ENCODE results near the gene KCNAB1. TPM values are rescaled to one million over a fixed set of nuclear protein-coding genes. Genes with fewer than 3 reads are reported as not detected.

KCNAB1 gene
- total and polyA plus RNA-seq, 2 donors (not counting 1 experiment from before 2014, with no cell fraction given) = not detected

GRCh38 chr3:156300371-156300770 lies 180.0 kb downstream of the KCNAB1 start:
- H3K9me3 Mint-ChIP-seq (ENCODE audit: insufficient read depth) = no peaks in the 10 kb centered on the region
- ChIA-PET CTCF (no interaction called here), POLR2A (no interaction called here)
- Histone ChIP-seq H4K20me1 (ENCODE audit: control insufficient read depth, insufficient read depth, low read length, poor library complexity, severe bottlenecking) (no peaks in the 10 kb centered on the region), H3K27me3 (replicated peaks in 1 of 4; ENCODE audit: control extremely low read depth in 1 of 4, control insufficient read depth in 3 of 4, insufficient read depth in 4 of 4, low read length in 3 of 4) (no peaks in the 10 kb centered on the region), H3K9me3 (ENCODE audit: control extremely low read depth in 1 of 3, control insufficient read depth in 2 of 3, insufficient read depth in 1 of 3, low read length in 2 of 3) (no peaks in the 10 kb centered on the region), H3K9ac (ENCODE audit: low read length) (no peak overlapping the region), H3K4me2 (replicated peaks; ENCODE audit: low read depth, low read length, poor library complexity, severe bottlenecking) (no peak overlapping the region), H3K79me2 (ENCODE audit: control insufficient read depth, insufficient read depth, low read length) (no peaks in the 10 kb centered on the region), H3K27ac (ENCODE audit: low read length in 2 of 2) (no peak overlapping the region), H3K36me3 (replicated peaks in 1 of 2; ENCODE audit: control extremely low read depth in 1 of 2, control insufficient read depth in 1 of 2, extremely low read depth in 1 of 2, insufficient read depth in 2 of 2, low read length in 1 of 2) (no peaks in the 10 kb centered on the region), H3K4me3 (ENCODE audit: control extremely low read depth in 1 of 5, extremely low read depth in 1 of 5, insufficient read depth in 1 of 5, low read depth in 2 of 5, low read length in 4 of 5) (no peak overlapping the region), H2AFZ (ENCODE audit: insufficient read depth, low read depth, low read length, poor library complexity, severe bottlenecking) (no peak overlapping the region), H3K4me1 (ENCODE audit: control insufficient read depth in 2 of 2, insufficient read depth in 2 of 2, low read length in 2 of 2) (no peaks in the 10 kb centered on the region)
- WGBS (ENCODE audit: insufficient coverage) = 100% methylated on average over 1 of the region's 3 CpGs
- H3K27ac Mint-ChIP-seq = no peak overlapping the region
- intact Hi-C loops (cut with micrococcal nuclease) = no loop called here
- TF ChIP-seq EZH2 (IDR thresholded peaks at IDR 0.05; ENCODE audit: borderline replicate concordance, insufficient read depth, low read depth, low read length, poor library complexity, severe bottlenecking) (no peak), CTCF (IDR thresholded peaks at IDR 0.05) (no peak)
- no peak overlapping the region for H3K4me3 Mint-ChIP-seq
- ATAC-seq (ENCODE audit: low read depth) (no peak), DNase-seq (no peak)
- H3K4me1 Mint-ChIP-seq = no peaks in the 10 kb centered on the region
- H3K27me3 Mint-ChIP-seq = peaks cover 25% of the 10 kb centered on the region

GRCh38 chr3:156300929-156301840 lies 180.8 kb downstream of the KCNAB1 start:
- CTCF ChIA-PET = interaction anchor here (0.6 kb wide), 1 partner anchor 209 kb away, joined by 3 read pairs; no protein-coding TSS in a partner anchor
- H4K20me1 ChIP-seq (ENCODE audit: control insufficient read depth, insufficient read depth, low read length, poor library complexity, severe bottlenecking) = no peaks in the 10 kb centered on the region
- POLR2A ChIA-PET = no interaction called here
- intact Hi-C loops (cut with micrococcal nuclease) = no loop called here
- TF ChIP-seq CTCF (IDR thresholded peaks at IDR 0.05) (no peak), EZH2 (IDR thresholded peaks at IDR 0.05; ENCODE audit: borderline replicate concordance, insufficient read depth, low read depth, low read length, poor library complexity, severe bottlenecking) (no peak)
- ATAC-seq (ENCODE audit: low read depth) = no peak
- Mint-ChIP-seq H3K9me3 (ENCODE audit: insufficient read depth) (no peaks in the 10 kb centered on the region), H3K4me3 (no peak overlapping the region), H3K4me1 (no peaks in the 10 kb centered on the region), H3K27me3 (peaks cover 19% of the 10 kb centered on the region), H3K27ac (no peak overlapping the region)
- DNase-seq = no peak
- no peak overlapping the region for H2AFZ ChIP-seq (ENCODE audit: insufficient read depth, low read depth, low read length, poor library complexity, severe bottlenecking)
- H3K79me2 ChIP-seq (ENCODE audit: control insufficient read depth, insufficient read depth, low read length) = no peaks in the 10 kb centered on the region
- H3K4me2 ChIP-seq (replicated peaks; ENCODE audit: low read depth, low read length, poor library complexity, severe bottlenecking) = no peak overlapping the region
- H3K4me3 ChIP-seq (ENCODE audit: control extremely low read depth in 1 of 5, extremely low read depth in 1 of 5, insufficient read depth in 1 of 5, low read depth in 2 of 5, low read length in 4 of 5) = no peak overlapping the region
- 100% methylated on average over 1 of the region's 6 CpGs for WGBS (ENCODE audit: insufficient coverage)
- H3K9me3 ChIP-seq (ENCODE audit: control extremely low read depth in 1 of 3, control insufficient read depth in 2 of 3, insufficient read depth in 1 of 3, low read length in 2 of 3) = no peaks in the 10 kb centered on the region
- H3K27me3 ChIP-seq (replicated peaks in 1 of 4; ENCODE audit: control extremely low read depth in 1 of 4, control insufficient read depth in 3 of 4, insufficient read depth in 4 of 4, low read length in 3 of 4) = no peaks in the 10 kb centered on the region
- no peak overlapping the region for H3K9ac ChIP-seq (ENCODE audit: low read length)
- H3K4me1 ChIP-seq (ENCODE audit: control insufficient read depth in 2 of 2, insufficient read depth in 2 of 2, low read length in 2 of 2) = no peaks in the 10 kb centered on the region
- H3K27ac ChIP-seq (ENCODE audit: low read length in 2 of 2) = no peak overlapping the region
- no peaks in the 10 kb centered on the region for H3K36me3 ChIP-seq (replicated peaks in 1 of 2; ENCODE audit: control extremely low read depth in 1 of 2, control insufficient read depth in 1 of 2, extremely low read depth in 1 of 2, insufficient read depth in 2 of 2, low read length in 1 of 2)

Measured in B cell (primary cell).